GM18526 (cell line): ENCODE data around the gene GPER1.

Experiments
- POLR2A ChIP-seq: IDR thresholded peaks from 3 replicates; pipeline ENCODE4 v1.6.1; 2011; ENCODE audit not compliant: insufficient read length; ENCODE audit errors: extremely low read depth

GPER1 gene

DNA sequence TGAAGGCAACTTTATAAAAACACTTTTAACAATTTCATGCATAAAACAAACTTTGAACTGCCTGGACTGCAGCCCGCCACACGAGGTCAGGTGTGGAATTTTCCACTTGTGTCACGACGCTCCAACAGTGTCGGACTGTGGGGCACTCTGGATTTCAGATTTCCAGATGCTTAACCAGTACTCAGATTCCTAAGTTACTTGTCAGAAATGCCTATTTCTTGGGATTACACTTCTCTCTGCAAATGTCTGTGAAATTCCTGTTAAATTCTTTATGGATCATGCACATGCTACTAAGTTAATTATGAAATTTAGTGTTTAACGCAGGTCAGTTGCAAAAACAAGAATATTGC lies 473 bp upstream of the GPER1 start:
- no peak for TF ChIP-seq POLR2A

DNA sequence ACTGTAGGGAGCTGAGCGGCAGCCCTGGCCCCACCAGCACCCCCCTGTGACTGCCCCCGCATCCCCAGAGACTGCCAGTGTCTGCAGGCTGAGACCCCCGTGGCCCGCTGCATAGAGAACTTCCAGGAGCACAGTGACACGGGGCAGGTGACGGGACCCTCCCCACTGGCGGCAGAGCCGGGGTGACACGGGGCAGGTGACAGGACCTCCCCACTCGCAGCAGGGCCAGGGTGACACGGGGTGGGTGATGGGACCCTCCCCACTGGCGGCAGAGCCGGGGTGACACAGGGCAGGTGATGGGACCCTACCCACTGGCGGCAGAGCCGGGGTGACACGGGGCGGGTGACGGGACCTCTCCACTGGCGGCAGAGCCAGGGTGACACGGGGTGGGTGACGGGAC lies 2.3 kb downstream of the GPER1 start:
- no peak for TF ChIP-seq POLR2A

DNA sequence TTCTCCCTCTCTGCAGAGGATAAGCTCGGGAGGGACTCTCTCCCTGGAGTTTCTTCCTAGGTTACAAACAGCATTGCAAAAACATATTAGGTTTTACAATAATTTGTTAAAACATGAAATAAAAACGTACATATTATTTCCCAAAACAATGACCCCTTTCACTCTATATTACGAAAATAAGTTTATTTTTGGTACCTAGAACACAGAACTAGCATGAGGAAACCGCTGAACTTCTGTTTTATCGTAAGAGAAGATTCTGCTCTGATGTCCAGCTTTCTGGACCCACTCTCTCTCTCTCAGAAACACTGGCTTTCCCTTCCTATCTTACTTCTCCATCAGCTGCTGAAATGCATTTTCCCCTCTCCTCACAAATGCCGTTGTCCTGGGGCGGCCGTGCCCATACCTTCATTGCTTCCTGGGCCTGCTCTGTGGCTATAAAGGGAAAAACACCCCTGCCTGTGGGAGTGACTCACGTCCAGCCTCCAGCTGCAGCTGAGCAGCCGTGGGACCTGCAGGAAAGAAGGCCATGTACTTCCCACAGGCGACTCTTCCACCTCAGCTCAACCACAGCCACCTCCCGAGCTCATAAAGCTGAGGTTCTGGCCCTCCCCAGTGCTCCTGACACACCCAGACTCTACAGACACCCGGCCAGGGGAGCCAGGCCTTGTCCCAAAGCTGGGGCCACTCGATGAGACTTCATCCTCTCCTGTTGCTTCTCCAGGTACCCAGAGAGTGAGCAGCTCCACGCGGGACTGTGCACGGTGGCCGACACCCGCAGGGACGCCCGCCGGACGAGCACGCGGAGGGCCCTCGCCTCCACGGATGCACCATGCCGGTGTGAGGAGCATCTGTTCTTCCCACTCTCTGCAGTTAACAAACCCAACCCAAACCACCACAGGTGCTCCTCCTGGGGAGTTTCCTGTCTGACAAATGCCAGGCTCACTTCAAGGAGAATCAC lies 3.1 kb downstream of the GPER1 start:
- no peak for TF ChIP-seq POLR2A

DNA sequence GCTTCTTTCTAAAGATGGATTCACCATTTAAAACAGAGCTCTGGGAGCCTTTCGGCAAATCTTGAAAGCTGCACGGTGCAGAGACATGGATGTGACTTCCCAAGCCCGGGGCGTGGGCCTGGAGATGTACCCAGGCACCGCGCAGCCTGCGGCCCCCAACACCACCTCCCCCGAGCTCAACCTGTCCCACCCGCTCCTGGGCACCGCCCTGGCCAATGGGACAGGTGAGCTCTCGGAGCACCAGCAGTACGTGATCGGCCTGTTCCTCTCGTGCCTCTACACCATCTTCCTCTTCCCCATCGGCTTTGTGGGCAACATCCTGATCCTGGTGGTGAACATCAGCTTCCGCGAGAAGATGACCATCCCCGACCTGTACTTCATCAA lies 3.7 kb downstream of the GPER1 start:
- TF ChIP-seq POLR2A = no peak

DNA sequence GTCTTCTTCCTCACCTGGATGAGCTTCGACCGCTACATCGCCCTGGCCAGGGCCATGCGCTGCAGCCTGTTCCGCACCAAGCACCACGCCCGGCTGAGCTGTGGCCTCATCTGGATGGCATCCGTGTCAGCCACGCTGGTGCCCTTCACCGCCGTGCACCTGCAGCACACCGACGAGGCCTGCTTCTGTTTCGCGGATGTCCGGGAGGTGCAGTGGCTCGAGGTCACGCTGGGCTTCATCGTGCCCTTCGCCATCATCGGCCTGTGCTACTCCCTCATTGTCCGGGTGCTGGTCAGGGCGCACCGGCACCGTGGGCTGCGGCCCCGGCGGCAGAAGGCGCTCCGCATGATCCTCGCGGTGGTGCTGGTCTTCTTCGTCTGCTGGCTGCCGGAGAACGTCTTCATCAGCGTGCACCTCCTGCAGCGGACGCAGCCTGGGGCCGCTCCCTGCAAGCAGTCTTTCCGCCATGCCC lies 4.3 kb downstream of the GPER1 start:
- no peak for TF ChIP-seq POLR2A

DNA sequence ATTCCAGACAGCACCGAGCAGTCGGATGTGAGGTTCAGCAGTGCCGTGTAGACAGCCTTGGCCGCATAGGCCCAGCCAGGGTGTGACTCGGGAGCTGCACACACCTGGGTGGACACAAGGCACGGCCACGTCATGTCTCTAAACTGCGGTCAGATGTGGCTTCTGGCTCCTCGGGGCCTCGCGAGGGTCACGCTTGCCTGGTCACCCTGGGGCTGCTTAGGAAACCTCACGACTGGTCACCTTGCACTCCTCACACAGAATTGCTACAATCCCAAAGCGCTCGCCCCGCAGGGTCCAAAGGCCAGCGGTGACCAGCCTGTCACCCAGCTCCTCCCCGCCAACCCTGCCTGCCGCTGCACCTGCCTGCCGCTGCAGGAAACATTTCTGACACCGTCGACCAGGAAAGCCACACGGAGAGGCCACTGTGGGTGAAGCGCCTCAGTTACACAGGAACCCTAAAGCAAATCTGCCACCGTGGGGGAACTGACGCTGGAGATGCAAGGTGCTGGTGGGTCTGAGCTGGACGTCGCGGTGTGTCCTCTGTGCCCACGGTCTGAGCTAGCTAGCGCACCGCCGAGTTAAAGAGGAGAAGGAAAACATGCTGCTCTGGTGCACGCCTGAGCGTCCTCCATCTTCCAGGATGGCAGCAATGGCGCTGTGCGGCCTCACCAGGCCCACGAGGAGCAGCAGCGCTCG lies 5.0 kb downstream of the GPER1 start:
- TF ChIP-seq POLR2A = no peak

DNA sequence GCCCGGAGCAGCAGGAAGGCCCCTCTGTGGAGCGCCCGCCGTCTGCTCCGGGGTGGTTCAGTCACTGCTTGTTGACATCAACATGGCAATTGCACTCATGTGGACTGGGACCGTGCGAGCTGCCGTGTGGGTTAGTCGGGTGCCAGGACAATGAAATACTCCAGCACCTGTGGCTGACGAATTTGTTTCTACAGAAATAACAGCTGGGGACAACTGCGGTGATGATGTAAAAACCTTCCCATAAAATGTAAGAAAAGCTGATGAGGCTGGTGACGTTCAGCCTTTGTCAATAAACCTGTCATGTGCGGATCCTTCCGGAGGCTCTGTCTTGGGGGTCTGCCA lies 5.6 kb downstream of the GPER1 start:
- TF ChIP-seq POLR2A = no peak

DNA sequence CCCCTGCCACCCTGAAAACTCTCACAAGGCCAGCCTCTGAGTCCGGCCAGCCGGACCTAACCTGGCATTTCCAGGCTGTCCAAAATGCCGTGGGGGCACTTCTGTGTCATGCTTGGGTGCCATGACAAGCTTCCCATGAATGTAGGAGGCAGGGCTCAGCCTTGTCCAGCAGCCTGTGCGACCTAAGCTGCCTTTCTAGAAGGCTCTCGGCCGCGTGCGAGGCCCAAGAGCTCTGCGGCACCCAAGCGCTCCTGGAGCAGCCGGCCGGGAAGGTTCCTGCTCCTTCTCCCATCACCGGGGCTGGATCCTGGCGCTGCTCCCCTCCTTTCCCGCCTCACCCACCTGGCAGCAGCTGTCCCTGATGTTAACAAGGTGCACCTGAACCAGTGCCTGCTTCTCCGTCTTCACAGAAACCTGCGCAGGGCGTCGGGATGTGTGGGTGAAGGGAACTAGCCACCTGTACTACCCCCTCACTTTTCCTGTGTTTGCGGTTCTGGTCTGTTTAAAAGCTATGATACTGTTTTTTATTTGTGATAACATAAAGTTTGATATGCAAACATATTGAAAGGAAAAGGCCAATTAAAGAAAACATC lies 6.1 kb downstream of the GPER1 start:
- no peak for TF ChIP-seq POLR2A

DNA sequence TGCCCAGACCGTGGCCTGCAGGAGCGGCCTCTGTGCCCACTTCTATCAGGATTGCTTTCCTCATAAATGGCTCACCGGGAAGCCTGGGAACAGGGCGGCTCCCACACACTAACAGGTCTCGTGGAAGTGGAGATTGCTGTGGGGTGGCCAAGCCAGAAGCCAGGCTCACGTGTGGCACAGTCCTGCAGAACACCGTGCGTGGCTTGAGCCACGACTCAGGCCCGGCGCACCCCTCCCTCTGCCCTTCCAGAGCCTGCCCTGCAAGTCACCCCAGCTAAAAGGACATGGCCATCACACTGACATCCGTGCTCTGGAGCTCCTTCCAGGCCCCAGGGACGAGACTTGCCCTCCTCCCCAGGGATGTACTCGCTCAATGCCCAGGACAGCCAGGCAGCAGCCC lies 7.0 kb downstream of the GPER1 start:
- no peak for TF ChIP-seq POLR2A

DNA sequence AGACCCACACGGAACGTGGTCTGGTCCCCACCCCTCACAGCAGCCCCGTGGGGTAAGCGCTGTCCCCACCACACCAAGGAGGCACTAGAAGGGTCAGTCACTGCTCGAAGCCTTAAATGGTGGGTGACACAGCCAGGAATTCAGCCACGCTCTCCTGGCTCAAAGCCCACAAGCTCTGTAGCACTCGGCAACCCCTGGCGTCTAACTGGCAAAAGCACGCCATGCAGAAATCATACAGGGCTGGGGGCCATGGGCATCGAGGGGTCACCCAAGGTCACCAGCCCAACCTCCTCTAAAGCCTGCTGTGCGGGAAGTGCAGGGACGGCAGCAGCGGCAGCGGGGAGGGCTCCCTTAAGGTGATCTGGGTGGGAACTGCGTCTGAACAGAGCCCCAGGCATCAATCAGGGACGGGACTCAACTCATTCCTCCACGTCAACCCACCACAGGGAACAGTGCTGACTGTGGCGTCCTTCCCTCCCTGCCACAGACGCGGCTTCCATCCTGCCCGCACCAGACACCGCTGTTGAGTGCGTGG lies 7.8 kb downstream of the GPER1 start:
- TF ChIP-seq POLR2A = no peak

DNA sequence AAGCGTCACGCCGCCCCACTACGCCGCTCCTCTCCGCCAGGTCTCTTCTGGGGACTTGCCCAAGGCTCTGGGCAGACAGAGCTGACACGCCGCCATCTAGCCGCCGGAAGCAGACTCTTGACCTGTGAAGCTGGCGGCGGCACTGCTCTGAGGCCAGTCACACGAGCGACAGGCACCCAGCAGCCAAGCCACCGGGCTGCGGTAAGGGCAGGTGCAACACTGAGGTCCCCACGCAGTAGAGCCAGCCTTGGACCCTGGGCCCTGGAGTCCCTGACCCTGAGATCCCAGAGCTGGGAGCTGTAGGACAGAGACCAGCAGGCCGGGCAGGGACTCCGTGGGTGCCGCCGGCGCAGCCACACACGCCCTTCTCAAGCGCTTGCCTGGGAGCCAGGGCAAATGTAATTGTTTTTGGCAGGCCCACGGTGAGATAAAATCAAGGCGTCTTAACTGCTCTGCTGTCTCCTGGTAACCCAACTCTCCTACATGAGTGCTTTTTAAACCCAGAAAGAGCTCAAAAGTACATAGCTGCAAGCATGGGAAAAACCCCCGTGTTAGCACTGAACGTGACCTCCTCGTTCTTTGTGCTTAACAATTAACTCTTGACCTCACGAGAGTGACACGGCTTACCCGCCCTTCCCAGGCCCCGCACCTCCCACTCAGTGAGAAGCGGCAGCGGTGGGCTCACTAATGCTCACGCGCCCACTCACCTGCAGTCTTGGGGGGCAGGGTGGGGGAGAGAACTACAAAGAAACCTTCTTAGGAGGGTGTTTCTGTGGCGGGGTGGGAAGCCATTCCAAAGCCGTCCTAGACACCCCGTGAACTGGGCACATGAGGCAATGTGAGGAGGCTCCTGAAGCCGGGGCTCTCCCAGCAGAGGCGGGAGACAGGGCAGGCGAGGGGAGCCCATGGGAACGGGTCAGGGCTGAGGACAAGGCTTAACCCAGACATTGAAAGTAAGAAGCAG lies 8.5 kb downstream of the GPER1 start:
- no peak for TF ChIP-seq POLR2A

DNA sequence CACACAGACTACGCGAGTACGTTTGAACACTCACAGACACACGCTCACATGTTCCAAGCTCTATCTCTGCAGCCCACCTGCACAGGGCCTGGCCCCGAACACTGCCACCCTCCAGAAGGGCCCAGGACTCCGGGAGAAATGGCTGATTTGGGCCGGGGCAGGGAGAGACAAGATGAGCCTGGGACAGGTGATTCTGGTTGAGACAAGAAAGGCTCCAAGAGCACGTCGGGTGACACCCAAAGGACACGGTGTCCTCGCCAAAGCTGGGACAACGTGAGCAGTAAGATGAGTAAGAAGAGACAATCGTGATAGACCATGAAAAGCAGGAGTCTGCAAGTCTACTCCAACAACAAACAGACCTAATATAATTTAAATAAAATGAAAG lies 9.2 kb downstream of the GPER1 start:
- no peak for TF ChIP-seq POLR2A

DNA sequence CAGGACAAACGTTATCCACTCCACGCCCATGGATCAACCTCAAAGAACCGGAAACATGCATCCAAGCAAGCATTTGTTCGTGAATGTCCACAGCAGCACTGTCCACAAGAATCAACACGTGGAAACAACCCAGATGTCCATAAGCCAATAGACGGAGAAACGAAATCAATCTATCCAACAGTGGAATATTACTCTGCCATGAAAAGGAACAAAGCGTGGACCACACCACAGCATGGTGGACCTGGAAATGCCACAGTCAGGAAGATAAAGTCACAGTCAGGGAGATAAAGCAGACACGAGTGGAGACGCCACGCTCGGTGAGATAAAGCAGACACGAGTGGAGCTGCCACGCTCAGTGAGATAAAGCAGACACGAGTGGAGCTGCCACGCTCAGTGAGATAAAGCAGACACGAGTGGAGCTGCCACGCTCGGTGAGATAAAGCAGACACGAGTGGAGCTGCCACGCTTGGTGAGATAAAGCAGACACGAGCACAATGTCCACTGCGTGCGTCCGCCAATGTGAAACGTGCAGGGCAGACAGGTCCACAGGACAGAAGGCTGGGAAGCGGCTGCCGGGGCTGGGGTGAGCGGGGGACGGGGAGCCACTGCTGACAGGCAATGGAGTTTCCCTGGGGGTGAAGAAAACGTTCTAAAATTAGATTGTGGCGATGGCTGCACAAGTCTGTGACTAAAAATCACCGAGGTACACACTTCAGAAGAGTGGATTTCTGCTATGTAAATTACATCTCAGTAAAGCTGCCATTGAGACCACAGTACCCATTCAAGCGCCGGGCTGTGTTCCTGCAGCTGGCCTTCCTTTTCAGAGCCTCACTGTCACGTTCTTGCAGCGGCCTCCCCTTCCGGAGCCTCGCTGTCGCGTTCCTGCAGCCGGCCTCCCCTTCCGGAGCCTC lies 10.6 kb downstream of the GPER1 start:
- TF ChIP-seq POLR2A = no peak

DNA sequence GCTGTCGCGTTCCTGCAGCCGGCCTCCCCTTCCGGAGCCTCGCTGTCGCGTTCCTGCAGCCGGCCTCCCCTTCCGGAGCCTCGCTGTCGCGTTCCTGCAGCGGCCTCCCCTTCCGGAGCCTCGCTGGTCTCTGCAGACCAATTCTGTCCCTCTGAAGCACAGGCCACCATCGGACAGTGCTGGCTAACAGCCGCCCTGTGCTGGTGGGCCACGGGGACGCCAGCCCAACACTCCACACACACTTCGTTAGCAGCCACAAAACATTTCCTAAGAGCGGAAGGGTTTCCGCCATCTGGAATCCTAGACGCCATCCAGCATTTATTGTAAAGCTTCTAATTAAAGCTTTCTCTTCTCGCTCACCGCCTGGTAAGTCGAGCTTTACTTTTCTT lies 11.2 kb downstream of the GPER1 start:
- TF ChIP-seq POLR2A = no peak

DNA sequence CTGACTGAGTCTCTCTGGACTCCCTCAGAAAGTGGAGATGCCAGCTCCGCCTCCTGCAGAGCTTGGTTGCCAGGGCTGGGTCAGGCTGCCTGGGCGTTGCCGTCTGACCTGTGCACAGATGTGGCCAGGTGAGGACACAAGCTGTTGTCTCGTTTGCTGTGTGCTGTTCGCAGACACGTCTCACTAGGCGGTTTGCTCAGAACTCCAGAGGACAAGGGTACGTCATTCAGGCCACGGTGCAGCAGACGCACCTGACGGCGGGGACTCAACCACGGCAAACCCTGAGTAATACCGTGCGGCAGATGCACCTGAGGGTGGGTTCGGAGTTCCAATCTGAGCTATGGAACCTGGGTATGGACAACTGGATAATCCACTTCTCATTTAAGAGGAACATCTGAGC lies 11.7 kb downstream of the GPER1 start:
- no peak for TF ChIP-seq POLR2A
